Subcutaneous preadipocyte (primary cell): ENCODE data around the gene CZIB. TPM values are rescaled to one million over a fixed set of nuclear protein-coding genes. Genes with fewer than 3 reads are reported as not detected.

Experiments used
- total RNA-seq: library from RNA; depleted of rRNA; stranded (reverse); fragments of >200 nt; gene quantifications from 2 replicates; pipeline ENCODE4 v1.2.3, GENCODE V29; 2012

The CZIB gene
- 45.7 and 49.2 TPM in 2 replicates for total RNA-seq

GRCh38 chr1:53220171-53220961, at the start of gene CZIB:
CZIB (minus strand) TSS chr1:53220634; CDS start chr1:53220575, 59 bp downstream.

GRCh38 chr1:53238197-53239155, 18.0 kb upstream of the CZIB start, which contains the start of gene MAGOH:
MAGOH (minus strand) TSS chr1:53238518; CDS start chr1:53238448, 70 bp downstream.

GRCh38 chr1:53196485-53197290, 23.7 kb downstream of the CZIB start, which contains the start of gene CPT2:
CPT2 (plus strand) TSS chr1:53196824; CDS start chr1:53196944, 120 bp downstream.

Other genes with a start within 250 kb of the CZIB start
- gene PODN, start 158.4 kb downstream of the CZIB start, total RNA-seq, result 0.78 and 5.1 TPM in 2 replicates
- under 0.01 TPM in 1 of 2 replicates, not detected in the other for gene SLC1A7, start 78.0 kb downstream of the CZIB start, total RNA-seq
- gene CPT2, start 23.8 kb downstream of the CZIB start, total RNA-seq, result 15.8 and 19.4 TPM in 2 replicates
- 22.8 and 23.3 TPM in 2 replicates for gene MAGOH, start 17.9 kb upstream of the CZIB start, total RNA-seq
- 40.4 and 69.0 TPM in 2 replicates for gene LRP8, start 107.4 kb upstream of the CZIB start, total RNA-seq
- not detected in 2 replicates for gene DMRTB1, start 238.8 kb upstream of the CZIB start, total RNA-seq